Esophagus muscularis mucosa (tissue), 4 donors: Measurements from ENCODE around the gene SLC2A2. TPM values are rescaled to one million over a fixed set of nuclear protein-coding genes. Genes with fewer than 3 reads are reported as not detected.
"Not testable (repeated sequence)": the region's sequence is repeated elsewhere in the genome, so short reads cannot be mapped to it uniquely, and the experiment has no call there.

Experiments used
- DNase-seq: peaks from one replicate; pipeline ENCODE4 v3.0.0-alpha.2; 2017; ENCODE audit errors: extremely low spot score
- H3K27ac ChIP-seq, 4 donors: fragments of 200-600 bp; sonication (generic); replicated peaks in 1 of 4; 1 replicate in 3 of 4; 2 replicates in 1 of 4; pipeline ENCODE4 v1.5.1; 2016 to 2019; ENCODE audit warnings: mild to moderate bottlenecking in 1 of 4
- H3K27me3 ChIP-seq, 4 donors: fragments of 200-600 bp; sonication (generic); one replicate each; pipeline versions ENCODE4 v1.5.1 to v1.6.0; 2016 to 2019
- H3K36me3 ChIP-seq, 4 donors: fragments of 200-600 bp; sonication (generic); one replicate each; pipeline ENCODE4 v1.5.1; 2016 to 2019
- H3K4me1 ChIP-seq, 4 donors: fragments of 200-600 bp; sonication (generic); one replicate each; pipeline ENCODE4 v1.5.1; 2016 to 2019
- H3K4me3 ChIP-seq, 4 donors: fragments of 200-600 bp; sonication (generic); 1 replicate in 2 of 4; 2 replicates in 2 of 4; pipeline ENCODE4 v1.5.1; 2016 to 2019; ENCODE audit warnings: mild to moderate bottlenecking in 4 of 4, moderate library complexity in 1 of 4
- H3K9me3 ChIP-seq, 4 donors: fragments of 200-600 bp; sonication (generic); 1 replicate in 3 of 4; 2 replicates in 1 of 4; pipeline ENCODE4 v1.5.1; 2016 to 2019
- EP300 ChIP-seq: sonication (generic); formaldehyde crosslinking; IDR thresholded peaks from one replicate; pipeline ENCODE4 v1.6.1; 2017; ENCODE audit warnings: antibody characterized with exemption
- POLR2A ChIP-seq: fragments of 450-650 bp; IDR thresholded peaks from one replicate; pipeline ENCODE4 v1.6.1; 2017; ENCODE audit warnings: antibody characterized with exemption, moderate library complexity, mild to moderate bottlenecking, low read depth
- POLR2AphosphoS5 ChIP-seq, 2 donors: sonication (generic); formaldehyde crosslinking; IDR thresholded peaks; one replicate each; pipeline ENCODE4 v1.6.1; 2017; ENCODE audit warnings: antibody characterized with exemption in 2 of 2
- WGBS: methylation state at CpG from one replicate; pipeline ENCODE4 v1.1.5; 2018; 5-methylcytosine and 5-hydroxymethylcytosine counted together
- intact Hi-C: fragments of 100-400 bp; cut with DNase I; formaldehyde crosslinking; loops from one replicate; pipeline ENCODE4 v1.15.1; 2023
- total RNA-seq, 4 donors: library from RNA; depleted of rRNA; stranded (reverse); fragments of >200 nt; gene quantifications; one replicate each; pipeline versions ENCODE4 v1.1.0 to v1.2.1, GENCODE V29; 2016
- TF ChIP-seq, protein P1 (sequence below), 3 experiments: fragments of 200-600 bp in 2 of 3; fragments of 450-650 bp in 1 of 3; sonication (generic) in 2 of 3; IDR thresholded peaks; one replicate each; pipeline ENCODE4 v1.5.1; 2017 to 2019; ENCODE audit warnings: antibody characterized with exemption in 3 of 3, mild to moderate bottlenecking in 2 of 3, moderate library complexity in 1 of 3

The SLC2A2 gene
- total RNA-seq, 4 donors from 2014 or later = not detected

DNA sequence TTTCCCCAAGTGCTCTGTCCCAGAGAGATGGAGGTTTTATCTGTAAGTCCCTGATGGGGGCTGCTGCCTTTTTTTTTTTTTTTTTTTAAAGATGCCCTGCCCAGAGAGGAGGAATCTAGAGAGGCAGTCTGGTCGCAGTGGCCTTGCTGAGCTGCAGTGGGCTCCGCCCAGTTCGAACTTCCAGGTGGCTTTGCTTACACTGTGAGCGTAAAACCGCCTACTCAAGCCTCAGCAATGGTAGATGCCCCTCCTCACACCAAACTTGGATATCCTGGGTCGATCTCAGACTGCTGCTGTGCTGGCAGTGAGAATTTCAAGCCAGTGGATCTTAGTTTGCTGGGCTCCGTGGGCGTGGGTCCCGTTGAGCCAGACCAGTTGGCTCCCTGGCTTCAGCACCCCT, 51.6 kb downstream of the SLC2A2 start:
- Histone ChIP-seq H3K9me3 (no peaks in the 10 kb centered on the region), H3K4me1 (no peaks in the 10 kb centered on the region), H3K27ac (no peak overlapping the region), H3K36me3 (no peaks in the 10 kb centered on the region), H3K4me3 (no peak overlapping the region), H3K27me3 (peaks cover 0 to 7% (median 0%) of the 10 kb centered on the region in 4 donors)
- DNase-seq = no peak
- no peak for TF ChIP-seq POLR2AphosphoS5 (IDR thresholded peaks at IDR 0.05)
- no peak for TF ChIP-seq POLR2A
- TF ChIP-seq, protein P1, sequence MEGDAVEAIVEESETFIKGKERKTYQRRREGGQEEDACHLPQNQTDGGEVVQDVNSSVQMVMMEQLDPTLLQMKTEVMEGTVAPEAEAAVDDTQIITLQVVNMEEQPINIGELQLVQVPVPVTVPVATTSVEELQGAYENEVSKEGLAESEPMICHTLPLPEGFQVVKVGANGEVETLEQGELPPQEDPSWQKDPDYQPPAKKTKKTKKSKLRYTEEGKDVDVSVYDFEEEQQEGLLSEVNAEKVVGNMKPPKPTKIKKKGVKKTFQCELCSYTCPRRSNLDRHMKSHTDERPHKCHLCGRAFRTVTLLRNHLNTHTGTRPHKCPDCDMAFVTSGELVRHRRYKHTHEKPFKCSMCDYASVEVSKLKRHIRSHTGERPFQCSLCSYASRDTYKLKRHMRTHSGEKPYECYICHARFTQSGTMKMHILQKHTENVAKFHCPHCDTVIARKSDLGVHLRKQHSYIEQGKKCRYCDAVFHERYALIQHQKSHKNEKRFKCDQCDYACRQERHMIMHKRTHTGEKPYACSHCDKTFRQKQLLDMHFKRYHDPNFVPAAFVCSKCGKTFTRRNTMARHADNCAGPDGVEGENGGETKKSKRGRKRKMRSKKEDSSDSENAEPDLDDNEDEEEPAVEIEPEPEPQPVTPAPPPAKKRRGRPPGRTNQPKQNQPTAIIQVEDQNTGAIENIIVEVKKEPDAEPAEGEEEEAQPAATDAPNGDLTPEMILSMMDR (IDR thresholded peaks at IDR 0.05) = no peak
- TF ChIP-seq EP300 = no peak
- 81% methylated on average over 9 of the region's 9 CpGs for WGBS
- intact Hi-C loops = no loop called here

DNA sequence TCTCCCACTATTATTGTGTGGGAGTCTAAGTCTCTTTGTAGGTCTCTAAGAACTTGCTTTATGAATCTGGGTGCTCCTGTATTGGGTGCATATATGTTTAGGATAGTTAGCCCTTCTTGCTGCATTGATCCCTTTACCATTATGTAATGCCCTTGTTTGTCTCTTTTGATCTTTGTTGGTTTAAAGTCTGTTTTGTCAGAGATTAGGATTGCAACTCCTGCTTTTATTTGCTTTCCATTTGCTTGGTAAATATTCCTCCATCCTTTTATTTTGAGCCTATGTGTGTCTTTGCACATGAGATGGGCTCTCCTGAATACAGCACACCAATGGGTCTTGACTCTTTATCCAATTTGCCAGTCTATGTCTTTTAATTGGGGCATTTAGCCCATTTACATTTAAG, 53.6 kb downstream of the SLC2A2 start:
- not testable (repeated sequence) for H3K27me3 ChIP-seq

DNA sequence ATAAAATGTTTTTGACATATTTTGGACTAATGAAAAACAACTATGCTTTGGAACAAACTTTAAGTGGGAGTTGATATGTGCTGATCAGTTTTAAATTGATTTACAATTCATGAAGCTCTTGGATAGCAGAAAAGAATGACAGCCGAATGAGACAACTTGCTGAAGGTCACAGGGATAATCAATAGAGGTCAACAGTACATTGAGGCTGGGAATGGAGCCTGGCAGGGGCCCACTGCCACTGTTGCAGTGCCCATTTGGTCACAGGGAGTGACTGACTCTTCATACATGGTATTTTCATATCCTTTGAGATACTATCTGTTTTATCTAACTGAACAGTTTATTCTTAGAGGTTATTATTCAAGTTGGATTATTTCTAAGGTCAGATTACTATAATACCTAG, 59.4 kb downstream of the SLC2A2 start:
- Histone ChIP-seq H3K9me3 (no peaks in the 10 kb centered on the region), H3K4me3 (no peak overlapping the region), H3K36me3 (no peaks in the 10 kb centered on the region), H3K27ac (no peak overlapping the region), H3K4me1 (no peaks in the 10 kb centered on the region), H3K27me3 (no peaks in the 10 kb centered on the region)
- WGBS = 83% methylated on average over 1 of the region's 1 CpG
- no peak for DNase-seq
- intact Hi-C loops = loop anchor here (10.0 kb wide), 1 partner anchor 488 kb away; no protein-coding TSS in a partner anchor
- no peak for TF ChIP-seq POLR2AphosphoS5 (IDR thresholded peaks at IDR 0.05)
- TF ChIP-seq, protein P1 (IDR thresholded peaks at IDR 0.05) = no peak
- TF ChIP-seq POLR2A = no peak
- no peak for TF ChIP-seq EP300

More for the DNA sequence above, 53.6 kb downstream of the SLC2A2 start:
- H3K4me1 ChIP-seq, H3K36me3 ChIP-seq, H3K9me3 ChIP-seq, intact Hi-C loops, H3K27ac ChIP-seq, H3K4me3 ChIP-seq, DNase-seq: not testable (repeated sequence)

DNA sequence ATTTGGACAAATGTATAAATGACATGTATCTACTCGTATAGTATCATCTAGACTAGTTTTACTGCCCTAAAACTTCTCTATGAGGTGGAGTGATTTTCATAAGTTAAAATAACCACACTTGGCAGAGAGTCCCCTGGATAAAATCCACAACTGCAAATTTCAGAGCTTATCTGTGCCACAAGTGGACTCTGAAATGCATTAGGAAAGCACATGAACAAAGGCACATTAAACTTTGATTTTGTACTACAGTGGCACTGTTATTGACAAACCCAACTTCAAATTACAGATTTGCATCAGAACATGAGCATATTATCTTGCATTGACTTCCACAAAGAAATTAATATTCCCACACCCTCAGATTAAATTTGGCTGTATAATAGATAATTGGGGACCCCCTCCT, 60.0 kb downstream of the SLC2A2 start:
- intact Hi-C loops = loop anchor here (10.0 kb wide), 1 partner anchor 488 kb away; no protein-coding TSS in a partner anchor

DNA sequence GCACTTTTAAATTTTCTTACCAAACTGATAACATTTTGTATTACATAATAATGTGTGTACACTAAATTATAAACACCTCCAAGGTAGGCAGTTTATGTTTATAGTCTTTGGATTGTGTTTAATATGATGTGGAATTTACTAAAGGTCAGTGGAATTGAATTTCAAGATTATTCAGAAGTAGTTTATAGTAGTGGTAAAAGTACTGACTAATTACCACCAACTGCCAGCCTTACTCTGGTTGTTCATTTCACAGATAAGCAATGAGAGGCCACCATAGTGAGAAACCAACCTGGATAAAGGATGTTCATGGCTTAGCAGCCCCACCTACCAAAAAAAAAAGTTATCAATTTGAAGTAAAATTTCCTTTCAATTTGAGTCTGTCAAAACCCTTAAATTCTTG, 64.1 kb downstream of the SLC2A2 start:
- H3K9me3 ChIP-seq = no peaks in the 10 kb centered on the region
- H3K4me1 ChIP-seq = no peaks in the 10 kb centered on the region
- intact Hi-C loops = loop anchor here (10.0 kb wide), 1 partner anchor 492 kb away; no protein-coding TSS in a partner anchor
- TF ChIP-seq POLR2AphosphoS5 (IDR thresholded peaks at IDR 0.05) = no peak
- TF ChIP-seq, protein P1 (IDR thresholded peaks at IDR 0.05) = no peak
- no peak for TF ChIP-seq POLR2A
- TF ChIP-seq EP300 = no peak
- no peaks in the 10 kb centered on the region for H3K36me3 ChIP-seq
- DNase-seq = no peak
- no peak overlapping the region for H3K4me3 ChIP-seq
- no peak overlapping the region for H3K27ac ChIP-seq
- H3K27me3 ChIP-seq = no peaks in the 10 kb centered on the region

More for the DNA sequence above, 60.0 kb downstream of the SLC2A2 start:
- TF ChIP-seq, protein P1 (IDR thresholded peaks at IDR 0.05) = no peak
- TF ChIP-seq POLR2A = no peak
- no peak for TF ChIP-seq POLR2AphosphoS5 (IDR thresholded peaks at IDR 0.05)
- TF ChIP-seq EP300 = no peak
- Histone ChIP-seq H3K4me1 (no peaks in the 10 kb centered on the region), H3K4me3 (no peak overlapping the region), H3K27ac (no peak overlapping the region), H3K36me3 (no peaks in the 10 kb centered on the region), H3K27me3 (no peaks in the 10 kb centered on the region), H3K9me3 (no peaks in the 10 kb centered on the region)
- DNase-seq = no peak
- 81% methylated on average over 1 of the region's 1 CpG for WGBS
